HG03442 (cell line): ENCODE data around the gene DISP3.
A peak's percentile ranks its signal among the peaks of the same experiment; 100 is the strongest.

ENCODE experiments used
- ATAC-seq: cut with Tn5 transposase; IDR thresholded peaks from one replicate; pipeline ENCODE4 v1.9.1; 2021; ENCODE audit warnings: mild to moderate bottlenecking, moderate library complexity; ENCODE audit not compliant: unreplicated experiment

Gene DISP3

GRCh38 chr1:11478571-11479374 is at the start of gene DISP3:
TSS of gene DISP3 (plus strand) at chr1:11479155. CDS start at chr1:11500993, 21,838 bp downstream.
- ATAC-seq: peak; percentile 65

GRCh38 chr1:11429226-11429625 is 49.7 kb upstream of the DISP3 start:
- no peak for ATAC-seq

- no peak for ATAC-seq
Observed at GRCh38 chr1:11429935-11430334, 49.0 kb upstream of the DISP3 start.

- ATAC-seq: no peak
Observed at GRCh38 chr1:11431941-11432507, 46.9 kb upstream of the DISP3 start.

- no peak for ATAC-seq
Observed at GRCh38 chr1:11432526-11432925, 46.4 kb upstream of the DISP3 start.

- no peak for ATAC-seq
Observed at GRCh38 chr1:11434501-11434900, 44.5 kb upstream of the DISP3 start.

GRCh38 chr1:11434926-11435325 is 44.0 kb upstream of the DISP3 start:
- no peak for ATAC-seq

- no peak for ATAC-seq
Observed at GRCh38 chr1:11438996-11439395, 40.0 kb upstream of the DISP3 start.

GRCh38 chr1:11441211-11441952 is 37.6 kb upstream of the DISP3 start:
- no peak for ATAC-seq

GRCh38 chr1:11443043-11443442 is 35.9 kb upstream of the DISP3 start:
- ATAC-seq: no peak

- no peak for ATAC-seq
Observed at GRCh38 chr1:11443961-11444658, 34.8 kb upstream of the DISP3 start.

GRCh38 chr1:11444907-11445306 is 34.0 kb upstream of the DISP3 start:
- no peak for ATAC-seq

GRCh38 chr1:11447903-11448302 is 31.1 kb upstream of the DISP3 start:
- ATAC-seq: no peak

- ATAC-seq: no peak
Observed at GRCh38 chr1:11448373-11449099, 30.4 kb upstream of the DISP3 start.

- no peak for ATAC-seq
Observed at GRCh38 chr1:11449100-11449403, 29.9 kb upstream of the DISP3 start.

- ATAC-seq: no peak
Observed at GRCh38 chr1:11450310-11450709, 28.6 kb upstream of the DISP3 start.

- ATAC-seq: no peak
Observed at GRCh38 chr1:11453742-11454491, 25.0 kb upstream of the DISP3 start.

- ATAC-seq: no peak
Observed at GRCh38 chr1:11455967-11456570, 22.9 kb upstream of the DISP3 start.

- ATAC-seq: no peak
Observed at GRCh38 chr1:11456965-11457364, 22.0 kb upstream of the DISP3 start.

- no peak for ATAC-seq
Observed at GRCh38 chr1:11458811-11459275, 20.1 kb upstream of the DISP3 start.
